Colonic mucosa (tissue), 4 donors: ENCODE measurements around the gene OGT. TPM values are rescaled to one million over a fixed set of nuclear protein-coding genes. Genes with fewer than 3 reads are reported as not detected.
"Not testable (repeated sequence)": the region's sequence is repeated elsewhere in the genome, so short reads cannot be mapped to it uniquely, and the experiment has no call there.

Experiments used
- DNase-seq: peaks from one replicate; pipeline ENCODE4 v3.0.0-alpha.2; 2020
- H3K27ac ChIP-seq: fragments of 200-600 bp; one replicate; pipeline ENCODE4 v1.8.0; 2021
- H3K27me3 ChIP-seq: fragments of 200-600 bp; one replicate; pipeline ENCODE4 v1.8.0; 2021
- H3K36me3 ChIP-seq: fragments of 200-600 bp; one replicate; pipeline ENCODE4 v1.8.0; 2021
- H3K4me1 ChIP-seq: fragments of 200-600 bp; one replicate; pipeline ENCODE4 v1.8.0; 2021; ENCODE audit warnings: mild to moderate bottlenecking
- H3K4me3 ChIP-seq: fragments of 200-600 bp; one replicate; pipeline ENCODE4 v1.8.0; 2021
- H3K9ac ChIP-seq, 2 donors: one replicate each; pipeline ENCODE4 v1.7.0; 2013; ENCODE audit warnings: control low read depth in 2 of 2, low read depth in 2 of 2, low read length in 2 of 2
- H3K9me3 ChIP-seq: fragments of 200-600 bp; one replicate; pipeline ENCODE4 v1.8.0; 2021
- intact Hi-C: fragments of 100-400 bp; cut with DNase I; formaldehyde crosslinking; loops from one replicate; pipeline ENCODE4 v1.14.1; 2022
- total RNA-seq, 2 donors: library from RNA; stranded (reverse); fragmentation: NEBNext Ultra II Directional in 1 of 2; extraction: Animal tissue kit (Norgen Biotek cat#: 25700) in 1 of 2; gene quantifications; one replicate each; pipeline ENCODE4 v1.2.1, GENCODE V29; 2021
- TF ChIP-seq, protein P1 (sequence below): fragments of 200-600 bp; IDR thresholded peaks from one replicate; pipeline ENCODE4 v1.8.0; 2022; ENCODE audit warnings: antibody characterized with exemption, mild to moderate bottlenecking
- donor health status: healthy.
- donor health status: DM: no; HTN: no; CAD: no.
- donor health status: DM: no; HTN: no; CAD: no.

The OGT gene
- total RNA-seq, 2 donors from 2014 or later, result 75.0 to 80.6 TPM

GRCh38 chrX:71579136-71579989, 46.5 kb downstream of the OGT start:
- Histone ChIP-seq H3K4me1 (no peaks in the 10 kb centered on the region), H3K4me3 (no peak overlapping the region), H3K27ac (no peak overlapping the region), H3K9me3 (no peaks in the 10 kb centered on the region), H3K27me3 (no peaks in the 10 kb centered on the region), H3K36me3 (no peaks in the 10 kb centered on the region), H3K9ac (no peak overlapping the region)
- no peak for DNase-seq
- intact Hi-C loops, result no loop called here
- TF ChIP-seq, protein P1, sequence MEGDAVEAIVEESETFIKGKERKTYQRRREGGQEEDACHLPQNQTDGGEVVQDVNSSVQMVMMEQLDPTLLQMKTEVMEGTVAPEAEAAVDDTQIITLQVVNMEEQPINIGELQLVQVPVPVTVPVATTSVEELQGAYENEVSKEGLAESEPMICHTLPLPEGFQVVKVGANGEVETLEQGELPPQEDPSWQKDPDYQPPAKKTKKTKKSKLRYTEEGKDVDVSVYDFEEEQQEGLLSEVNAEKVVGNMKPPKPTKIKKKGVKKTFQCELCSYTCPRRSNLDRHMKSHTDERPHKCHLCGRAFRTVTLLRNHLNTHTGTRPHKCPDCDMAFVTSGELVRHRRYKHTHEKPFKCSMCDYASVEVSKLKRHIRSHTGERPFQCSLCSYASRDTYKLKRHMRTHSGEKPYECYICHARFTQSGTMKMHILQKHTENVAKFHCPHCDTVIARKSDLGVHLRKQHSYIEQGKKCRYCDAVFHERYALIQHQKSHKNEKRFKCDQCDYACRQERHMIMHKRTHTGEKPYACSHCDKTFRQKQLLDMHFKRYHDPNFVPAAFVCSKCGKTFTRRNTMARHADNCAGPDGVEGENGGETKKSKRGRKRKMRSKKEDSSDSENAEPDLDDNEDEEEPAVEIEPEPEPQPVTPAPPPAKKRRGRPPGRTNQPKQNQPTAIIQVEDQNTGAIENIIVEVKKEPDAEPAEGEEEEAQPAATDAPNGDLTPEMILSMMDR, result no peak

GRCh38 chrX:71579990-71580380, 47.1 kb downstream of the OGT start:
- Histone ChIP-seq H3K9me3 (no peaks in the 10 kb centered on the region), H3K27ac (no peak overlapping the region), H3K4me1 (no peaks in the 10 kb centered on the region), H3K27me3 (no peaks in the 10 kb centered on the region), H3K9ac (no peak overlapping the region), H3K4me3 (no peak overlapping the region), H3K36me3 (no peaks in the 10 kb centered on the region)
- no peak for DNase-seq
- intact Hi-C loops, result no loop called here
- TF ChIP-seq, protein P1, result no peak

- H3K4me1 ChIP-seq, result no peaks in the 10 kb centered on the region
- no peak for DNase-seq
- no peaks in the 10 kb centered on the region for H3K27me3 ChIP-seq
- no peaks in the 10 kb centered on the region for H3K36me3 ChIP-seq
- no peak overlapping the region for H3K4me3 ChIP-seq
- TF ChIP-seq, protein P1, result no peak
- H3K9me3 ChIP-seq, result no peaks in the 10 kb centered on the region
- no peak overlapping the region for H3K9ac ChIP-seq
- intact Hi-C loops, result no loop called here
- H3K27ac ChIP-seq, result no peak overlapping the region
Observed at GRCh38 chrX:71581210-71581609, 48.3 kb downstream of the OGT start.

DNA sequence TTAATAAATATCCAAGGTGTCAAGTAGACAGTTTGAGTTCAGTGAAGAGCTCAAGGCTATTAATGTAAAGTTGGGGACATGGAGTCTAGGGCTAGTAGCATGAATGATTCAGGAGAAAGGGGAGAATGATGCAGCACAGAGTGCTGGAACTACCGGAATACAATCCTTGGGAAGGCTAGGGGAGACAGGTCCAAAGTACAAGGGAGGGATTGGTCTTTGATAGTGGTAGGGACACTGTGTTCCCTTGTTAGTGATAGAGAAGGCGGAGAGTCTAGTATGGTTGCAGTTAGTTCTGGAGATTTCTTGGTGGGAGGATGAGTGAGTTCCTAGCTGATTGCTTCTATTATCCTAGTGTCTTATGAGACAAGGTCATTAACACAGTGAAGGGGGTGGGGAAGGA, 54.0 kb downstream of the OGT start:
- no peaks in the 10 kb centered on the region for H3K9me3 ChIP-seq
- H3K9ac ChIP-seq, result no peak overlapping the region
- H3K4me3 ChIP-seq, result no peak overlapping the region
- intact Hi-C loops, result no loop called here
- H3K36me3 ChIP-seq, result no peaks in the 10 kb centered on the region
- H3K27me3 ChIP-seq, result no peaks in the 10 kb centered on the region
- no peak overlapping the region for H3K27ac ChIP-seq
- TF ChIP-seq, protein P1, result no peak
- H3K4me1 ChIP-seq, result no peaks in the 10 kb centered on the region
- DNase-seq, result no peak

- H3K4me1 ChIP-seq, H3K4me3 ChIP-seq, DNase-seq, H3K27me3 ChIP-seq, H3K36me3 ChIP-seq, intact Hi-C loops, H3K27ac ChIP-seq, H3K9me3 ChIP-seq, H3K9ac ChIP-seq: not testable (repeated sequence)
Observed at GRCh38 chrX:71593210-71593609, 60.3 kb downstream of the OGT start.

GRCh38 chrX:71599965-71600364, 67.1 kb downstream of the OGT start:
- Histone ChIP-seq H3K27ac (no peak overlapping the region), H3K9ac (no peak overlapping the region), H3K27me3 (no peaks in the 10 kb centered on the region), H3K4me1 (no peaks in the 10 kb centered on the region), H3K36me3 (no peaks in the 10 kb centered on the region), H3K9me3 (no peaks in the 10 kb centered on the region), H3K4me3 (no peak overlapping the region)
- TF ChIP-seq, protein P1, result no peak
- DNase-seq, result no peak
- intact Hi-C loops, result no loop called here
